Fibroblast of lung (primary cell): Measurements from ENCODE around the gene RETREG1. TPM values are rescaled to one million over a fixed set of nuclear protein-coding genes. Genes with fewer than 3 reads are reported as not detected.

ENCODE experiments used
- DNase-seq, 2 donors: peaks; one replicate each; pipeline versions ENCODE4 v3.0.0 to v3.0.0-alpha.2; 2010; ENCODE audit warnings: low read depth in 2 of 2
- H2AFZ ChIP-seq: 2 replicates; pipeline ENCODE4 v1.5.1; 2012; ENCODE audit warnings: low read length, control low read depth, inconsistent platforms
- H3K27ac ChIP-seq: 2 replicates; pipeline ENCODE4 v1.5.1; 2011; ENCODE audit warnings: low read length, control low read depth; ENCODE audit not compliant: insufficient read depth
- H3K27me3 ChIP-seq: 2 replicates; pipeline ENCODE4 v1.5.1; 2011; ENCODE audit warnings: mild to moderate bottlenecking, low read length; ENCODE audit not compliant: control insufficient read depth, insufficient read depth
- H3K36me3 ChIP-seq: 2 replicates; pipeline ENCODE4 v1.5.1; 2011; ENCODE audit warnings: low read length; ENCODE audit not compliant: control insufficient read depth, insufficient read depth
- H3K4me1 ChIP-seq: 2 replicates; pipeline ENCODE4 v1.5.1; 2011; ENCODE audit warnings: low read length; ENCODE audit not compliant: control insufficient read depth, insufficient read depth; ENCODE audit errors: extremely low read depth
- H3K4me2 ChIP-seq: 2 replicates; pipeline ENCODE4 v1.5.1; 2011; ENCODE audit warnings: low read length, control low read depth; ENCODE audit not compliant: insufficient read depth; ENCODE audit errors: extremely low read depth
- H3K4me3 ChIP-seq, 4 experiments: fragments of 200-600 bp in 1 of 4; sonication (generic) in 1 of 4; replicated peaks in 1 of 4; 2 replicates each; pipeline ENCODE4 v1.5.1; 2011 to 2016; ENCODE audit warnings: low read length in 4 of 4, low read depth in 3 of 4, mild to moderate bottlenecking in 3 of 4, control low read depth in 2 of 4, inconsistent platforms in 1 of 4, mixed read lengths in 1 of 4; ENCODE audit not compliant: insufficient read depth in 1 of 4; ENCODE audit errors: control extremely low read depth in 1 of 4
- H3K79me2 ChIP-seq: 2 replicates; pipeline ENCODE4 v1.5.1; 2012; ENCODE audit warnings: mild to moderate bottlenecking, low read length, inconsistent platforms; ENCODE audit not compliant: control insufficient read depth, insufficient read depth
- H3K9ac ChIP-seq: 2 replicates; pipeline ENCODE4 v1.5.1; 2011; ENCODE audit warnings: mild to moderate bottlenecking, low read length, control low read depth; ENCODE audit not compliant: insufficient read depth
- H3K9me3 ChIP-seq: 2 replicates; pipeline ENCODE4 v1.5.1; 2012; ENCODE audit warnings: low read depth, low read length; ENCODE audit not compliant: control insufficient read depth, insufficient read depth
- H4K20me1 ChIP-seq: 2 replicates; pipeline ENCODE4 v1.5.1; 2011; ENCODE audit warnings: low read length; ENCODE audit not compliant: control insufficient read depth, insufficient read depth; ENCODE audit errors: extremely low read depth
- CTCF ChIP-seq, 2 donors: IDR thresholded peaks in 1 of 2; conservative IDR thresholded peaks in 1 of 2; 1 replicate in 1 of 2; 2 replicates in 1 of 2; pipeline ENCODE4 v1.5.1; 2011 to 2012; ENCODE audit warnings: low read length in 2 of 2, control low read depth in 1 of 2, inconsistent platforms in 1 of 2, low read depth in 1 of 2, mild to moderate bottlenecking in 1 of 2
- EZH2 ChIP-seq: IDR thresholded peaks from 2 replicates; pipeline ENCODE4 v1.5.1; 2012; ENCODE audit warnings: low read length, control low read depth, mild to moderate bottlenecking; ENCODE audit errors: missing control alignments
- polyA plus RNA-seq, 2 donors: library from polyadenylated mRNA; depleted of rRNA in 1 of 2; stranded (reverse) in 1 of 2; unstranded in 1 of 2; fragments of >200 nt; gene quantifications; 2 replicates each; pipeline ENCODE4 v1.2.1, GENCODE V29; 2011 to 2012; ENCODE audit warnings: missing spikeins in 1 of 2
- total RNA-seq: library from RNA; depleted of rRNA; stranded (reverse); fragments of >200 nt; gene quantifications from 2 replicates; pipeline ENCODE4 v1.2.1, GENCODE V29; 2014

RETREG1 gene
- total and polyA plus RNA-seq, 2 donors (not counting 1 experiment from before 2014, with no cell fraction given) = 0.41 to 0.99 TPM

GRCh38 chr5:16561660-16562059, 55.1 kb downstream of the RETREG1 start:
- no peak overlapping the region for H3K9ac ChIP-seq

DNA sequence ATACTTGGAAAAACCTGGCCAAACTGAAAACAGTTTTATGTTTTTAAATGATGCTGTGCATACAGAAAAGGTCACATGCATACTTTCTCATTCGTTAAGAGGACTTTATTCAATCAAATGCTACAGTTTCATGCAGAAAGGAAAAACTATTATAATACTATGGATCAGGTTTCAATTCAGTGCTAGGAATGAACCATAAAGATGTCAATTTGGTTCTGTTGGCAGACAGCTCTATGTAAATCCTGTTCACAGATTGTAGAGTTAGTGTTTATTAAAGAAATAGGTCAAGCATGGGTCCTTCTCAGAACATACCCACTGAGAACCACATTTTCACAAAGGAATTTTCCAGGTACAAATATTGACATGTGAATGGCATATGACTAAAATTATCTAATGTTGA, 57.1 kb downstream of the RETREG1 start:
- H3K9me3 ChIP-seq = no peaks in the 10 kb centered on the region
- TF ChIP-seq EZH2 = no peak
- no peak for TF ChIP-seq CTCF (conservative IDR thresholded peaks at IDR 0.05 in 1 of 2, IDR thresholded peaks at IDR 0.05 in 1 of 2; ENCODE audit: low read depth in 1 of 2, low read length in 2 of 2)
- no peak for DNase-seq
- H4K20me1 ChIP-seq = no peaks in the 10 kb centered on the region
- H3K79me2 ChIP-seq = no peaks in the 10 kb centered on the region
- H3K9ac ChIP-seq = no peak overlapping the region
- H2AFZ ChIP-seq = no peak overlapping the region
- H3K4me3 ChIP-seq = no peak overlapping the region
- H3K36me3 ChIP-seq = no peaks in the 10 kb centered on the region
- H3K4me2 ChIP-seq = no peak overlapping the region
- no peak overlapping the region for H3K27ac ChIP-seq
- no peaks in the 10 kb centered on the region for H3K27me3 ChIP-seq
- H3K4me1 ChIP-seq = no peaks in the 10 kb centered on the region

More at GRCh38 chr5:16561660-16562059, 55.1 kb downstream of the RETREG1 start:
- no peak overlapping the region for H2AFZ ChIP-seq
- no peaks in the 10 kb centered on the region for H3K4me1 ChIP-seq
- H3K4me3 ChIP-seq = no peak overlapping the region
- H3K4me2 ChIP-seq = no peak overlapping the region
- H3K36me3 ChIP-seq = no peaks in the 10 kb centered on the region
- H3K27ac ChIP-seq = no peak overlapping the region
- H3K79me2 ChIP-seq = no peaks in the 10 kb centered on the region
- DNase-seq = no peak
- no peaks in the 10 kb centered on the region for H4K20me1 ChIP-seq
- no peaks in the 10 kb centered on the region for H3K27me3 ChIP-seq
- no peak for TF ChIP-seq EZH2
- no peak for TF ChIP-seq CTCF (conservative IDR thresholded peaks at IDR 0.05 in 1 of 2, IDR thresholded peaks at IDR 0.05 in 1 of 2; ENCODE audit: low read depth in 1 of 2, low read length in 2 of 2)
- H3K9me3 ChIP-seq = no peaks in the 10 kb centered on the region

DNA sequence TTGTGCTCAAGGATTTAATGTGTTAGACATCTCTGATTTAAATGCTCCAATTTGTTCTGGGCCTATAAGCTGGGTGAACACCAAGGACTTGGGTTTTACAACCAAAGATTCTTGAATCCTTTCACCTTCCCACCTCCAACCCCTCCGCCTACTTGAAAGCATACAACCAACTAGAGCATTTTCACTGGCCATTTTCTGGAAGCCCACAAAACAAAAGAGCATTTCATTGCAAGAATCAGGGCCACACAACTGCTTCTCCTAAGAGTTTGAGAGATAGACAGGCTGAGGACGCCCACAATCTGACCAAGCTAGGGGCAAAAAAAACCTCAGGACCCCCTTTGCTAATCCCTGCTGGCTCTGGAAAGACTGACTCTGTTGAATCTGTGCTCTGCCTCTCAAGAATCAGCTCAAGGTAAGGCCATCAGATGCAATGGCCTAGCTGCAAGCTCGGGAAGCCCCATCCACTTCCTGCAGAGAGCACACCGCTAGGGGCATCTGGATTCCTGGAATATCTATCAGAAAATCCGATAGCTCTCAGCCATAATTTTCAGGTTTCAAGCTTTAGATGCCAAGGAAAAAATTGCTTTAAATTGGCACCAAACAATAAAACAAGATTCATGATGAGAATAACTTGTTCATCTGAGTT, 57.7 kb downstream of the RETREG1 start:
- H3K4me1 ChIP-seq = no peaks in the 10 kb centered on the region
- H3K79me2 ChIP-seq = no peaks in the 10 kb centered on the region
- TF ChIP-seq CTCF (conservative IDR thresholded peaks at IDR 0.05 in 1 of 2, IDR thresholded peaks at IDR 0.05 in 1 of 2; ENCODE audit: low read depth in 1 of 2, low read length in 2 of 2) = peak in 1 of 2 donors; percentile 6
- TF ChIP-seq EZH2 = no peak
- no peaks in the 10 kb centered on the region for H3K36me3 ChIP-seq
- no peak overlapping the region for H3K9ac ChIP-seq
- no peaks in the 10 kb centered on the region for H3K27me3 ChIP-seq
- no peak for DNase-seq
- H3K4me3 ChIP-seq = no peak overlapping the region
- H2AFZ ChIP-seq = no peak overlapping the region
- no peak overlapping the region for H3K4me2 ChIP-seq
- H3K27ac ChIP-seq = no peak overlapping the region
- no peaks in the 10 kb centered on the region for H3K9me3 ChIP-seq
- no peaks in the 10 kb centered on the region for H4K20me1 ChIP-seq
